Adrenal gland (tissue), 5 donors: ENCODE data around the gene INKA2.

ENCODE experiments used
- CTCF ChIP-seq, 6 experiments: fragments of 450-650 bp in 4 of 6; fragments of 200-600 bp in 2 of 6; sonication (generic) in 1 of 6; IDR thresholded peaks; 1 replicate in 5 of 6; 2 replicates in 1 of 6; pipeline versions ENCODE4 v1.5.1 to v1.8.0; 2016 to 2021; ENCODE audit warnings: antibody characterized with exemption in 6 of 6, mild to moderate bottlenecking in 2 of 6, moderate library complexity in 1 of 6
- POLR2A ChIP-seq, 2 donors: fragments of 450-650 bp; IDR thresholded peaks; one replicate each; pipeline ENCODE4 v1.6.1; 2017; ENCODE audit warnings: antibody characterized with exemption in 2 of 2, mild to moderate bottlenecking in 2 of 2, moderate library complexity in 1 of 2
- donor health status: DM: no; HTN: no; CAD: no.

DNA sequence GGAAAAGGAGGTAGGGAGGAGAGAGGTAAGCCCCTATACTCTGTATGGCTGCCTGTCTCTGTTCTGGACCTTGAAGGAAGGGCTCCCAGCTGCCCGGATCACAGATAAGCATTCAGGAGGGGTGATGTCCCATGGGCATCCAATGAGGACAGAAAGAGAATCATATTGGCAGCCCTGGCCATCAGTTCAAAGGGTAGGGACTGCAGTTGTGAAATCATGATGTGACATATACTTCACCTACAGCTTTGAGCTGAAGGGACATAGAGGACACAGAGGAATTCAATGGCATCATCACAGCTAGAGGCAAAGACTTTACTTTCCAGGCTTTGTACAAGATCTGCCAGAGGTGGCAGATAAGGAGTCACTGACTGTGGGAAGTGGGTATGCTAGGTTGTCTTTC, 38.1 kb upstream of the INKA2 start:
- TF ChIP-seq CTCF (IDR thresholded peaks at IDR 0.05) (no peak), POLR2A (IDR thresholded peaks at IDR 0.05) (no peak)
